Stimulated activated CD8-positive, alpha-beta memory T cell treated with anti-CD3 and anti-CD28 coated beads, Interleukin-7, amount 100 ng/mL, for 1 hour (primary cell): ENCODE measurements around the gene TNS1.
"Not testable (repeated sequence)": the region's sequence is repeated elsewhere in the genome, so short reads cannot be mapped to it uniquely, and the experiment has no call there.

ENCODE experiments used
- DNase-seq, 2 donors: peaks; one replicate each; pipeline ENCODE4 v3.0.0-alpha.2; 2020; ENCODE audit warnings: low read depth in 2 of 2

Gene TNS1

DNA sequence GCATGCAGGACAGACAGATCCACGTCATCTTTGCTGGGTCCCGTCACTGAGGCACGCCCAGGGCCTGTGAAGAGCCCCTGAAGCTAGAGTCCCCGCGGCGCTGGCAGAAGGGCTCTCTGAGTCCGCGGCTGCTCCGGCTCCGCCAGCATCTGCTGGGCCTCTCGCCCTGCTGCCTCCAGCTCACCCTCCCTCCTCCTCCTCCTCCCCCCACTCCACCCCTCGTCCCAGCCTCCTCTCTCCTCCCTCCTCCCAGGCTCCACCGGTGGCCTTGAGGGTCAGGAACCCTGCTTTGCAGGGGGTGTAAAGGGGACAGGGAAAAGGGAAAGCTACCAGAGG, at the start of gene TNS1:
Gene TNS1, minus strand, starts transcription at position 151 of the 336 bp plus-strand sequence. Its CDS starts 123 bp downstream, at position 28.
- DNase-seq = no peak

DNA sequence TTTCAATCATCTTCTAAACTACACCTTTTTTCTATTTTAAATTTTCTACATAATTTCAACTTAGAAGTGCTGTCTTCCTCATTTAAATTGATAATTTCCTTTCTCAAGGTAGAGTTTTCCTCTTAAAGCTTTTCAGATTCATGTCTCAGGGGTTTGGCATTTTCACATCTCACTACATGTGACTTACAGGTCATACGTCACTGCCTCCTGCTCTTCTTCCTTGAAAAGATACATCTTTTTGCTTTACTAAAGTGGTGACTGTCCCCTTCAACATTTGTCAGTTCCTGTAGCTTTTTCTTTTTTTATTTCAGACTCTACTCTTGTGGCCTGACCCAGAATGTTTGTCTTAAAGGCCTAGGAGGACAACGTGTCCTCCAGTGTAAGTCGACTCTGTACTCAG, 49.1 kb upstream of the TNS1 start:
- DNase-seq = no peak

DNA sequence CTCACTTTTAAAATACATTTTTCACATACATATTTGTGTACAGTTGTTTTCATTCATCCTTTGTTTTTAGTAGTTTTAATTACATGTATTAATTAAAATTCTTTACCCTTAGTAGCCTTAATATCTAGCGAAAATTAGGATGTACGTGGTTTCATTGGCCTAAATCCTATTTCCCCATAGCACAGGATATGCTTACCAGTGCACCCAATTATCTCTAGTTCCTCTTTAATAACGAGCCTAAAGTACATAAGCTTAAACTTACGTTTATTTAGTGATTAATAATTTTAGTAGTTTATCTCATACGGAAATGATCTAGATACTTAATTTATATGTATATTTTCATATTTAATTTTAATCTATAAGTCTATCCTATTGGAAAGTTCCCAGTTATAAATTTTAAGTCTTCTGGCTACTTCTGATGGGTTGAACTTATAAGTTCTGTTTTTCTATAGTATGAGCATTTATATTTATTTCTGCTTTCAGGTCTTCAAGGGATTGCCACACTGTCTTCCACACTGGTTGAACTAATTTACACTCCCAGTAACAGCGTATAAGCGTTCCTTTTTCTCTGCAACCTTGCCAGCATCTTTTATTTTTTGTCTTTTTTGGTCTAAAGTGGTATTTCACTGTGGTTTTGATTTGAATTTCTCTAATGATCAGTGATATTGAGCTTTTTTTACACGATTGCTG, 44.9 kb upstream of the TNS1 start:
- no peak for DNase-seq

DNA sequence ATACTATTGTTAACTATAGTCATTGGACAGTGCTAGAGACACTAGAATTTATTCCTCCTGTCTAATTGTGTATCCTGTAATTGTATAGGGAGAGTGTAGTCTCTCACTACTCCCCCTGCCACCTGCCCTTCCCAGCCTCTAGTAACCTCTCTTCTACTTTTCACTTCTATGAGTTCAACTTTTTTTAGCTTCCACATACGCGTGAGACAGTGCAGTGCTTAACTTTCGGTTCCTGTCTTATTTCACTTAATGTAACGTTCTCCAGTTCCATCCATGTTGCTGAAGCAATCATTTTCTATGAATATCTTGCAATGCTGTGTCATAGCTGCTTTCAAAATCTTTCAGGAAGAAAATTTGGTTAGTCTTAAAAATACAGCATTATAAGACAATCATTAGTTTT, 43.4 kb upstream of the TNS1 start:
- DNase-seq = no peak

DNA sequence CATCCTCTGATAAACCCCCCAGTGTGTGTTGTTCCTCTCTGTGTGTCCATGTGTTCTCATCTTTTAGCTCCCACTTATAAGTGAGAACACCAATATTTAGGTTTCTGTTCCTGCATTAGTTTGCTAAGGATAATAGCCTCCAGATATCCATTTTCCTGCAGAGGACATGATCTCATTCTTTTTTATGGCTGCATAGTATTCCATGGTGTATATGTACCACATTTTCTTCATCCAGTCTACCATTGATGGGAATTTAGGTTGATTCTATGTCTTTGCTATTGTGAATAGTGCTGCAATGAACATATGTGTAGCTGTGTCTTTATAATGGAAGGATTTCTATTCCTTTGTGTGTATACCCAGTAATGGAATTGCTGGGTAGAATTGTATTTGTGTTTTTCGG, 41.8 kb upstream of the TNS1 start:
- DNase-seq = not testable (repeated sequence)

DNA sequence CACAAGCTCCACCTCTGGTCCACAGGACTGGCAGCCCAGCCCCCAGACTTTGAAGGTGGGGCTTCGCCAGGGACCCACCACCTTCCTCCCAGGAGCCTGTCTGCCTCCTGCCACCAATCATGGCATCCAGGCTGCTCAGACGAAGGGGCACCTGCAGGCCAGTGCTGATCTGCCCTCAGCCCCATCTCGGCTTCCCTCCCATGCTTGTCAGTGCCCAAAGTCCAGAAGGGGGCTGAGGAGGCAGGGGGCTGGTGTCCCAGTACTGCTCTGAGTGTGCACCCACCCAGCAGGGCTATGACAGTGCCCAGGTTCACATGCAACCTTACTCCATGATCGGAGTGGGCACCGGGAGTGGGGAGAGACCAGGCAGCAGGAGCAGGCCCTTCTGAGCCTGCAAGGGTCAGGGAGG, 40.9 kb upstream of the TNS1 start:
- no peak for DNase-seq

DNA sequence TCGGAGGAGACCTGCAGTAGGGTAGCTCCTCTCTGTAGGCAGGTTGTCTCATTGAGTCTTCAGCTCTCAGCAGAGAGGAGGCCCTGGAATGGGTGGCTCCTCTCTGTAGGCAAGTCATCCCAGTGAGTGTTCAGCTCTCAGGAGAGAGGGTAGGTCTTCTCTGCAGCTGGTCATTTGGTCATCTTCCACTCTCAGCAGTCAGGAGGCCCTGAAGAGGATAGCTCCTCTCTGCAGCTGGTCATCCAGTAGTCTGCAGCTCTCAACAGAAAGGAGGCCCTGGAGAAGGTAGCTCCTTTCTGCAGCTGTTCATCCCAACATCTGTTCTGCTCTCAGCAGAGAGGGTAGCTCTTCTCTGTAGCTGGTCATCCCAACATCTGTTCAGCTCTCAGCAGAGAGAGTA, 40.3 kb upstream of the TNS1 start:
- DNase-seq = no peak

DNA sequence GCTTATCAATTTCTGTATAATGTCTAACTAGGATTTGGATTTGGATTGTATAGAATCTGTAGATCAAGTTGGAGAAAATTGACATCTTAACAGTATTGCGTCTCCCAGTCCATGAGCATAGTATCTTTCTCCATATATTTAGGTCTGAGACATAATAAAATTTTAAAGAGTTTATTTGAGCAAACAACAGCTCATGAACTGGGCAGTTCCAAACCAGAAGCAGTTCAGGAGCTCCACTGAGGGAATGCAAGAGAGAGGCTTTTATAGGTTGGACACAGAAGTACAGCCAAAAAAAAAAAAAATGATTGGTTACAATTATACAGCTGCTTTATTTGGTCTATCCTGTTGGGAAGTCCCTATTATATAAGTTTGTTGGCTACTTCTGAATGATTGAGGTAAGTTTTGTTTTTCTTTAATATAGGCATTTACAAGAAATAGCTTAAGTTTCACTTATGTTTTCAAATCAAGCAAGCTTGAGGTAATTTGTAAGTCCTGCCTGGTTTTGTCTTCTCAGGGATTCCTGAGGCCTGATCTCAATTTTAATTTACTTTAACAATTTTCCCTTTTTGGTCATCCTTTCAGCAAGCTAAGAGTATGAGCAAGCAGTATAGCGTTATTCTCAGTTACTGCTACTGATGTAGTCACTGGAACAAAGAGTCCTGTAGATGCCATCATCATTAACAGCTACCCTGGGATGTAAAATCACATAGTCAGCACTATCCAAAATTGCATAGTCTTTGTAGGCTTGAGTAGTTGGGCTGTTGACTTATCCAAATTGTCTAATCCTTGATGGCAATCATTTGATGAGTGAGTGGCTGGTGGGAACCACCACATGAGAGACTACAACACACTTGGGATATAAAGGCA, 38.7 kb upstream of the TNS1 start:
- no peak for DNase-seq

DNA sequence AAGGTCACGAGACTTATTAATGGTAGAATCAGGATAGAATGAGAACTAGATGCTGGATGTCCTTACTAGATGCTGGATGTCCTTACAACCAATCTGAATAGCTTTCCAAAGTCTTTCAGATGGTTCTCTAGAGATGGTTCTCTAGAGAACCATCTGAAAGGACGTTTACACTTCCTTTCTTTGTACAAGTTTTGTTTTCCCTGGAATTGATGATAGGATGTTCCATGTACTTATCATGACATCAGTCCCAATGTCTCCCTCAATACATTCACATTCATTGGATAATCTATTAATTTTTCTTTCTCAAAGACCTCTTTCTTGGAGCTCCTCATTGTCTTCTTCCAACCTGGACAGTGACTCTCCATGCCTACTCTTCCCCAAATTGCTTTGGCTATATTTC, 38.1 kb upstream of the TNS1 start:
- DNase-seq = no peak

DNA sequence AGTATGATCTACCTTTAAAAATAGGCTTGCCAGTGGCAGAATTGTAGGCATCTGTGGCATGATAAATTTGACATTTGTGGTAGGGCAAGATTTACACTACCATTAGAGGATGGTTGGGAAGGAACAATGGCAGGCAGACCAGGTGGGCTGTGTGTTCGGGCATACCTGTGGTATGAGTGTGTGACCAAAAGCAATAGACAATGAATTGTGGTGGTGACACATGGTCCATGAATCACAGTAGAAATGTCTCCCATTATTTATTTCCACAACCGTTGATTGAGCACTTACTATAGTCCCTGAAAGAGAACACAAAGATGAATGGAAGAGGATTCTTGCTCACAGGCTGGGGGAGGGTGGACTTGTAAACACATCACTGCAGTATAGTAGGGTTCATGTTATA, 36.4 kb upstream of the TNS1 start:
- DNase-seq = no peak

DNA sequence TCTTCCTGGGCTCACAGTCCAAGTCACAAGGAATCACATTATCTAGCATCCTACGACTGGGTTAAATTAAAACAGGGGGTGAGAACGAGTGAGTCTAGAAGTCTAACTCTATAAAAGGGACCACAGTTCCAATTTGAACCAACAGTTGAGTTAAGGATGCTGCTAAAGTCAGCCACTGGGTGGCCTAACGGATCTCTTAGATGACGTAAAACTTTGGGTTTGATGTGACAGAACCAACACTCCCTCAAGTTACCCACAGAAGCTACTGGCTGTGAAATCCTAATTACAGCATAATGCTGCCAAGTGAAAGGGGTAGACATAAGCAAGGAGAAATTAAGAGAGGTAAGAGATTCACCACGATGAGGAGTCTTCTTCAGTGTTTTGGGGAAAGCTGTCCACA, 33.6 kb upstream of the TNS1 start:
- no peak for DNase-seq

DNA sequence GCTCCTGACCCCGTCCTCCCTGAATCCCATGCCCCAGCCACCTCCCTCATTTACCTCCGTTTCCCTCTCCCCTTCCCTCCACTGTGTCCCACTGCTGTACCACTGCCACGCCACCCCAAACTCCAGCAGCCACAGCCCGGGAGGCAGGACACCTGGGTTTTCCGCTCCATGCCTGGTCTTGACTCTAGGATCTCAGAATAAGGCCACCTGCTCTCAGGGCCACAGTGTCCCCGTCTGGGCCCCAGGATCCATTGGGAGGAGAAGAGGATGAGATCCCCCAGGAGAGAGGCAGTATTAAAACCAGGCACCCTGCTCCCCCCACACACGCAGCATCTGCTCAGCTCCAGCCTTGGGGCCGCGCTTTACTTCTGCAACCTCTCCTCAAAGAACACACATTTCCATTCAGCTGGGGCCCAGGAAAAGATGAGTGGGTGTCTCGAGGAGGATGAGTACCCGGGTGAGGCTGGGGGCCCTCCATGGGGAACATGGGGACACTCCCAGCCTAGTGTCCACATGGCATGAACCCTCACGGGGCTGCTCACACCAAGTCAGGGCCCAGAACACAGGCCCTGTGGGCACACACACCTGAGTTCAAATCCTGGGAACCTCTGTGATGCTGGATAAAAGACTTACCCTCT, 32.8 kb upstream of the TNS1 start:
- no peak for DNase-seq

DNA sequence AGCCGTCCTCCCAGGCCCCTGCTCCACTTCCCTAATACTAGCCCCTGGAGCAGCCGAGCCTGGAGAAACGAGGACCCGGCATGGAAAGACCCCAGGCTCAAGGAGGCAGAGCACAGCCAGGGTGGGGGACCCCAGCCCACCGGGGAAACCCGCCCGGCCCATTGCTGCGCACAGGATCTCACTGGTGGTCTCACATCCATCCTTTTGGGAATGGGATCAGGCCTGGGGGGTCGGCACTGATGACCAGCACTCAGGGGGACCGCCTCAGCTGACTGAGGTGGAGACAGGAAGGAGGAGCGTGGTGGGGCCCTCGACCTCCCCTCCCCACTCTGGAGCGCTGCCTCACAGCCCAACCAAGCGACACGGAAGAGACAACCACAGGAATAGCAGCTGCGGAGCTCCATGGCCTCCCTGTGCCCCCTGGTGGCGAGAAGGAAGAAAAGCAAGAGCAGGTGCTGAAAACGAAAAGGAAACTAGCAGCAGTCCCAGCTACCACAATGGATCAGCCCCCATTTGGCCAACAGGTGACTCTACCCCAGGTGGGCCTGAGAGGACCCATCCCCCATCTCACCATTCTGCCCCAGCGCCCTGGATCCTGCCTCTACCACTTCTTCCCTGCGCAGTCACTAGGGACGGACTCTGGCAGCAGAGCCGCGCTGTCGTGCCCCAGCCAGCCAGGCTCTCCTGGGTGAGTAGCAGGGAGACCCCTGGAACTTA, 31.9 kb upstream of the TNS1 start:
- DNase-seq = peak; percentile 14 to 42

DNA sequence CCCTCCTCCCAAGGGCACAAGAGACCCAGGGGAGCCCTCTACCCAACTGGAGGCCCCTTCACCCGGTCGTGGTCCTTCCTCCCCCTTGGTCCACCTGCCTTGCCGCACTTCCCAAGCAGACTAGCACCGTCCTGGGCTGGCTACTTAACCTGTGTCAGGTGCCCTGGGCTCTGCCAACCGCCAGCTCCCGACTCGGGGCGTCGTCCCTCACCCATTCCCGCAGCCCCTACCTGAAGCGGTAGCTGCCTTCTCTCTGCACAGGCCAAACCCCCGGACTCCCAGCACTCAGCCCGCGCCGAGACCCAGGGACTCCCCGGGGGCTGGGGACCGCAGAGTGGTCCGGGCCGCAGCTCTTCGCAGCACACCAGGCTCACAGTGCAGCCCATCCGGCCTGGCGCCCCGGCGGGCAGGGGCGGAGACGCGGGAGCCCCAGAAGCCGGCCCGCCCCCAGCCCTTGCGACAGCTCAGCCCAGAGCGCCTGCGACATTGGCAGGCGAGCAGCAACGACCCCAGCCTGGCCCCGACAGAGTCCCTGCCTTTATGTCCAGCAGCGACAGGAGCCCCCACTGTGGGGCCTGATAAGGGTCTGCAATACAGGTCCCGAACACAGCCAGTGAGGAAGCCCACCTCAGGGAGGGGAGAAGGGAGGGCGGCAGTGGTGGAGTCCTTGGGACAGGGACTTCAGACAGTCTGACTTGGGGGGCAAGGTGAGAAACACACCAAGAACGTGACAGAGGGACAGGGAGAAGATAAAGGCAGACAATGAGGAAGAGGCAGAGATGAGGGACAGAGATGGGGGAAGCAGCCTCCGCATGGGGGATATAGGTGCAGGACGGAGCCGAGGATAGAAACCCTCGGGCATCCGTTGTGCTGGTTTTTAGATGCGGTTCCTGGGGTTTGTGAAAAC, 31.0 kb upstream of the TNS1 start:
- DNase-seq = no peak

DNA sequence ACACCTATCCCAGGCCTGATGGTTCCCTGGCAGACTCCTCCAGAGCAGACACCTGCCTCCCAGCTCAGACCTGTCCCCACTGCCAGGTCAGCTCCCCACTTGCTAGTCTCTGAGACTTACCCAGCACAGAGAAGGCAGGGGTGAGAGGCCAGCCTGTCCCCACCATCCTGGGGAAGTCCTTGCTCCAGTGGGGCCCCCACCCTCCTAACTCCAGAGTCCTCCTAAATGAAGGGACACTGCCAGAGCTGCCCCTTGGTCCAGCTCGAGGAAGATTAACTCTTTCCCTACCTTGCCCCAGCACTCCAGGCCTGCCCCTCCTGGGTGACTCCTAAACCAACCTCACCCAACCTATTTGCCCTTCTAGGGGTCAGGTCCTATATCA, 30.4 kb upstream of the TNS1 start:
- no peak for DNase-seq

DNA sequence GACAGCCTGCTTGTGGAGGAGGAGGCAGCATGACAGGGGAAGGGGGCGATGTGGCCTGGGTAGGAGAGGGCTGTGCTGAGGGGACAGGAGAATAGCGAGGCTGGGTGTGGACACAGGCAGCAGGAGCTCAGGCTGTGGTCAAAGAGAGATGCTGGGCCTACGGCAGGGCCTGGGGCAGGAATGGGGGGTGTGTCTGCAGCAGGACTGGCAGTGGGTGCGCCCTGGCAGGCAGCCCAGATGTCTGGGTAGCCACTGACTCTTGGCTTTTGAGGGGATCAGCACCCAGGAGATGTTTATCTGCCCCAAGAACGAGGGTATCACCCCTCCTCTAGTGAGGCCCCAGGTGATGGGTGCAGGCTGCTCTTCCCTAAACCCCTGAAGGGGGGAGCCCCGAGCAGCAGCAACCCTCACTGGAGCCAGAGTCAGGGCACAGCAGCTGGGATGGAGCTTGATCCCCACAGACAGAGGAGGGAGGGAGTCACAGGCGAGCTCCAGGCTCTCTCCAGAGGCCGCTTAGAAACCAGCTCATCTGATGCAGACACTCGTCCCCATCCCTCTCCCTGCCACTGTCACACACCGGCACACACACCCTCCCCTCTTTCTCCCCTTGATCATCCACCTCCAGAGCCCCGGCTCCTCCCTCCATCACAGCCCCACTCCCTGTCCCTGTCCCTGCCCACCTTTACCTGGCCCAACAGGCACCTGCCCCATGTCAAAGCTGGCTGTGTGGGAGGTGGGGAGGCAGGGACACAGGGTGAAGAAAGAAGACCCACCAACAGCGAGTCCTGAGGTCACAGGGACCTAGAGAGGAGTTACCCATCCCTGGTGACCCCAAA, 29.8 kb upstream of the TNS1 start:
- no peak for DNase-seq

DNA sequence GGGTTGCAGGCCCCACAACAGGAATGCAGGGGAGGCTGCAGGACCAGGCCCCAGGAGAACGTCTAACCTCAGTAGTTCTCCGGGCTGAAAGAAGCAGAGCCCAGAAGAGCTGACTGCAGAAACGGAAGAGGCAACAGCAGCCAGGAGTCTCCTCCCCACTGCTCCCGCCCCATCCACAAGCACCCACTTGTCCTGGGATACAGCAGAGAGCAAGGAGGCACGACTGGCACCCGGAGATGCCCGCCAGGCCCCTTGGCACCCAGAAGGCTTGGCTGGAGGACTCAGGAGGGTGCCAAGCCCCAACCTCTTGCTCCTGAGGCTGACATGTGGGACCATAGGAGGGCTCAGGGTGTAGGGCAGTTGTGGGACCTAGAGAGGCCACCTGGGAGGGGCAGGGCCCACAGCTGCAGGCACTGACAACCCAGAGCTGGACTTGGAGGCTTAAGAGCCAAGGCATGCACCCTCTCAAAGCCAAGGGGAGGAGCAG, 29.0 kb upstream of the TNS1 start:
- no peak for DNase-seq

DNA sequence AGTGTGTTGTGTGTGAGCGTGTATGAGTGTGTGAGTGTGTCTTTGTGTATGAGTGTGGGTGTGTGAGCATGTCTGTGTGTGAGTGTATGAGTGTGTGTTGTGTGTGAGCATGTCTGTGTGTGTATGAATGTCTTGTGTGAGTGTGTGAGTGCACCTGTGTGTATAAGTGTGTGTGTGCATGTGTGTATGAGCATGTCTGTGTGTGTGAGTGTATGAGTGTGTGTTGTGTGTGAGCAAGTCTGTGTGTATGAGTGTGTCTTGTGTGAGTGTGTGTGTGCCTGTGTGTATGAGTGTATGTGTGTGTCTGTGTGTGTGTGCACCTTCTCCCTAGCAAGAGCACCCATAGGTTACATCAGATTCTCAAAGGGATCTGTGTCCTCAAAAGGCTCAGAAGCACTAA, 28.5 kb upstream of the TNS1 start:
- no peak for DNase-seq

DNA sequence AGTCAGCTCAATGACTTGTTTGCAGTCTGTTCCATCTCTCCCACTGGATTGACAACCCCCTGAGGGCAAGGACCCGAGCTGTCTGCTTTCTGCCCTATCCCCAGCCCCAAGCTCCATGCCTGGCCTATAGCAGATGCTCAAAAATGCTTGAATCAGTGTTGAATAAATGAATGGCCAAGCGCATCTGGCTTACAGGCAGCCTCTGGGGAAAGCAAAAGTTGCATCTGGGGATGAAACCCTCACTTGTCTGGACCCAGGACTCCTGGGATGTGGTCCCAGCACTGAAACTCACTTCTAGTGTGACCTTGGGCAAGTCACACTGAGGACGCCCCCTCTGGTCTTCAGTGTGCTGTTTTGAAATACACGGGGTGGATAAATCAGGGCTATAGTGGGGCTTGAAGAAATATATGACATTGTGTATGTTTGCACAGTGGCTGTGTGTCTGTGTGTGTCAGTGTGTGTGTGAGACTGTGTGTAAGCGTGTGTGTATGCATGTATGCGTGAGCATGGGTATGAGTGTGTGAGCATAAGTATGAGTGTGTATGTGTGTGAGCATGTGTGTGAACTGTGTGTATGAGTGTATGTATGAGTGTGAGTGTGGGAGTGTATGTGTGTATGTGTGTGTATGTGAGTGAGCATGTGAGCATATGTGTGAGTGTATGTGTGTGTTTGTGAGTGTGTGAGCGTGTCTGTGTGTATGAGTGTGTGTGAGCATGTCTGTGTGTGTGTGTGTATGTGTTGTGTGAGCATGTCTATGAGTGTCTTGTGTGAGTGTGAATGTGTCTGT, 27.8 kb upstream of the TNS1 start:
- no peak for DNase-seq
